PC-9 (cell line): ENCODE results near the gene C5orf46.

Experiments used
- CTCF ChIP-seq: fragments of 200-600 bp; sonication (generic); conservative IDR thresholded peaks from 2 replicates; pipeline ENCODE4 v1.6.1; 2017; ENCODE audit warnings: mixed run types, antibody characterized with exemption, mild to moderate bottlenecking, moderate library complexity
- EZH2 ChIP-seq: fragments of 200-600 bp; sonication (generic); IDR thresholded peaks from 2 replicates; pipeline ENCODE4 v1.8.0; 2017; ENCODE audit warnings: antibody characterized with exemption, low read depth

GRCh38 chr5:147851578-147851977 lies 54.8 kb downstream of the C5orf46 start:
- no peak for TF ChIP-seq CTCF
- TF ChIP-seq EZH2 = no peak
